Common myeloid progenitor, CD34-positive (primary cell): ENCODE results near the gene C10orf90.

Source experiments
- CTCF ChIA-PET: fragments of 350-600 bp; sonication (Branson Sonifier 250); formaldehyde crosslinking; loops from one replicate; lab custom pipeline; 2021; ENCODE audit warnings: antibody characterized with exemption; lab: Charles Lee
- POLR2A ChIA-PET: fragments of 350-600 bp; sonication (Branson Sonifier 250); formaldehyde crosslinking; loops from one replicate; lab custom pipeline; 2021; ENCODE audit warnings: antibody characterized with exemption; lab: Charles Lee
- DNase-seq, 3 donors: peaks; one replicate each; pipeline versions ENCODE4 v3.0.0 to v3.0.0-alpha.2; 2013
- H3K27ac ChIP-seq, 2 experiments: 1 replicate in 1 of 2; 2 replicates in 1 of 2; pipeline ENCODE4 v1.7.0; 2013; ENCODE audit warnings: inconsistent platforms in 2 of 2, low read length in 2 of 2, mild to moderate bottlenecking in 2 of 2, low read depth in 1 of 2, moderate library complexity in 1 of 2; ENCODE audit not compliant: severe bottlenecking in 2 of 2, insufficient read depth in 1 of 2, poor library complexity in 1 of 2
- H3K27me3 ChIP-seq, 5 experiments: replicated peaks in 2 of 5; 1 replicate in 3 of 5; 2 replicates in 2 of 5; pipeline versions ENCODE4 v1.6.1 to v1.7.0; 2013; ENCODE audit warnings: low read length in 4 of 5, mild to moderate bottlenecking in 2 of 5, moderate library complexity in 2 of 5, inconsistent platforms in 1 of 5; ENCODE audit not compliant: insufficient read depth in 5 of 5, control insufficient read depth in 4 of 5
- H3K36me3 ChIP-seq, 4 experiments: 1 replicate in 2 of 4; 2 replicates in 2 of 4; pipeline versions ENCODE4 v1.6.1 to v1.7.0; 2013; ENCODE audit warnings: low read length in 3 of 4, control low read depth in 1 of 4, mild to moderate bottlenecking in 1 of 4; ENCODE audit not compliant: control insufficient read depth in 4 of 4, insufficient read depth in 4 of 4
- H3K4me1 ChIP-seq, 4 experiments: 1 replicate in 3 of 4; 2 replicates in 1 of 4; pipeline versions ENCODE4 v1.6.1 to v1.7.1; 2013; ENCODE audit warnings: low read length in 3 of 4, mild to moderate bottlenecking in 3 of 4, control low read depth in 1 of 4, inconsistent platforms in 1 of 4, moderate library complexity in 1 of 4; ENCODE audit not compliant: control insufficient read depth in 4 of 4, insufficient read depth in 4 of 4; ENCODE audit errors: control extremely low read depth in 1 of 4
- H3K4me3 ChIP-seq, 7 experiments: 1 replicate in 4 of 7; 2 replicates in 3 of 7; pipeline versions ENCODE4 v1.5.1 to v1.7.0; 2013; ENCODE audit warnings: mild to moderate bottlenecking in 7 of 7, low read length in 6 of 7, moderate library complexity in 6 of 7, inconsistent platforms in 2 of 7, low read depth in 2 of 7, control low read depth in 1 of 7; ENCODE audit not compliant: insufficient read depth in 4 of 7, control insufficient read depth in 1 of 7; ENCODE audit errors: extremely low read depth in 1 of 7
- H3K9me3 ChIP-seq, 5 experiments: 1 replicate in 4 of 5; 2 replicates in 1 of 5; pipeline versions ENCODE4 v1.6.1 to v1.7.1; 2013; ENCODE audit warnings: low read length in 4 of 5, mild to moderate bottlenecking in 2 of 5, inconsistent platforms in 1 of 5, low read depth in 1 of 5, moderate library complexity in 1 of 5; ENCODE audit not compliant: control insufficient read depth in 4 of 5, insufficient read depth in 2 of 5; ENCODE audit errors: control extremely low read depth in 1 of 5
- WGBS: methylation state at CpG from one replicate; pipeline ENCODE4 v1.1.5; 2013; ENCODE audit not compliant: insufficient coverage; 5-methylcytosine and 5-hydroxymethylcytosine counted together

The C10orf90 gene

DNA sequence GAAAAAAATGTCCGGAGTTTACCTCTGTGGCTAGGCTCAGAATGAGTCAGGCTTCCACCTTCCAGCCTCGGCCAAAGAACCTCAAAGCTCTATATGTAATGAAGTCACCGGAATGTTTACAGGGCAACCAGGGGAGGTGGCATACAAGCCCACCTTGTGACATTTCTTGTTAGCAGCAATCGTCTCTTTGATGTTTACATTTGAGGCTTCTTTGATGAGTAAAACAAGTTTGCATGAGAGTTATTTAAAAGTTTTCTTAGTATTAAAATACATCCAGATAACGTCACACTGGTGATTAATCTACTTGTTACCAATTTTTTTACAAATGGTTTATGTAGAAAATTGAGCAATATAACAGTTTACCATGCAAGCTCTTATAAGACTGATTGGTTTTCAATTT lies 149.1 kb downstream of the C10orf90 start:
- ChIA-PET CTCF (interaction anchor here (0.6 kb wide), 1 partner anchor 622 kb away, joined by 3 read pairs; no protein-coding TSS in a partner anchor), POLR2A (no interaction called here)
- Histone ChIP-seq H3K4me1 (no peaks in the 10 kb centered on the region), H3K36me3 (no peaks in the 10 kb centered on the region), H3K27me3 (peaks cover 0 to 3% (median 0%) of the 10 kb centered on the region in 5 experiments), H3K27ac (no peak overlapping the region), H3K9me3 (peaks cover 0 to 2% (median 0%) of the 10 kb centered on the region in 5 experiments), H3K4me3 (no peak overlapping the region)
- WGBS = 85% methylated on average over 3 of the region's 5 CpGs
- no peak for DNase-seq

DNA sequence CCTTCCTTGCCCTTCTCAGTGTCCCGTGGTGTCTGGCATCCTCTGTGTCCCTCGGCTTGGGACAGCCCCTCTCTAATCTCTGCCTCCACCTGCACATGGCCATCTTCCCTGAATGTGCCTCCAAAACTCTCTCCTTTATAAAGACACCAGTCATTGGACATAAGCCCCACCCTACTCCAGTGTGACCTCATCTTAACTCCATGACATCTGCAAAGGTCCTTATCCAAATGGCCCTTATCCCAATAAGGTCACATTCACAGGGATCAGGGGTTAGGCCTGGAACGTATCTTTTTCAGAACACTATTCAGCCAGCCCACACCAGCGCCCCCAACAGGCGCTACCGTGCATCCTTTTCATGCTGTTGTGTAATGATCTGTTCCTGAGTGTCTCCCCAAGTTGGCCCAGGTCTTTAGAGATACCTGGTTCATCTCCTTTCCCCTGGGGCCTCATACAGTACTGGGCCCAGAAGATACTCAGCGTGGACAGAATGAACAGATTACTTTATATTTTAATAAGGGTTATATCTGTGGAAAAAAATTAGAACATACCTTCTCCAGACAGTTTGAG lies 149.7 kb downstream of the C10orf90 start:
- peaks cover 0 to 3% (median 0%) of the 10 kb centered on the region in 5 experiments for H3K27me3 ChIP-seq
- peaks cover 0 to 4% (median 0%) of the 10 kb centered on the region in 5 experiments for H3K9me3 ChIP-seq
- H3K4me1 ChIP-seq = no peaks in the 10 kb centered on the region
- H3K27ac ChIP-seq = no peak overlapping the region
- ChIA-PET POLR2A (no interaction called here), CTCF (no interaction called here)
- DNase-seq = no peak
- H3K36me3 ChIP-seq = no peaks in the 10 kb centered on the region
- no peak overlapping the region for H3K4me3 ChIP-seq
- WGBS = 95% methylated on average over 6 of the region's 7 CpGs

DNA sequence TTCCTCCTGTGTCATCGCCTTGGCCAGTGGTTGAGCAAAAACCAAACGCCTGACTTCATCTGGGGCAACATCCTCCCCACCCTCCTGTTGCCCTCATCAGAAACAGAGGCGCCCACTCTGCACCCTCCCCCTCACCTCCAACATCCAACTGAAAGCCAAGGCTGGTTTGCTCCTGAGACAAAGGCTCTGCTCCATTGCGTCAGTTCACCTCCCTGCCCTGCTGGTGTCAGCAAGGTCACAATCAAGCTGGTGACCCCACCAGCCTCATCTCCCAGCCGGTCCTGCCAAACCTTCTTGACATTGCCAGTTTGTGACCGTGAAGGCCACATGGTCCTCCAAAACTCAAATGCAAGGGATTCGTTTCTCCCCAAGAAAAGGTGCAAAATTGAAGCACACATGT lies 150.5 kb downstream of the C10orf90 start:
- no peak overlapping the region for H3K4me3 ChIP-seq
- H3K27ac ChIP-seq = no peak overlapping the region
- ChIA-PET POLR2A (no interaction called here), CTCF (no interaction called here)
- no peaks in the 10 kb centered on the region for H3K36me3 ChIP-seq
- H3K4me1 ChIP-seq = no peaks in the 10 kb centered on the region
- H3K9me3 ChIP-seq = peaks cover 0 to 4% (median 0%) of the 10 kb centered on the region in 5 experiments
- no peak for DNase-seq
- H3K27me3 ChIP-seq = peaks cover 0 to 2% (median 0%) of the 10 kb centered on the region in 5 experiments
- WGBS = 94% methylated on average over 6 of the region's 7 CpGs

DNA sequence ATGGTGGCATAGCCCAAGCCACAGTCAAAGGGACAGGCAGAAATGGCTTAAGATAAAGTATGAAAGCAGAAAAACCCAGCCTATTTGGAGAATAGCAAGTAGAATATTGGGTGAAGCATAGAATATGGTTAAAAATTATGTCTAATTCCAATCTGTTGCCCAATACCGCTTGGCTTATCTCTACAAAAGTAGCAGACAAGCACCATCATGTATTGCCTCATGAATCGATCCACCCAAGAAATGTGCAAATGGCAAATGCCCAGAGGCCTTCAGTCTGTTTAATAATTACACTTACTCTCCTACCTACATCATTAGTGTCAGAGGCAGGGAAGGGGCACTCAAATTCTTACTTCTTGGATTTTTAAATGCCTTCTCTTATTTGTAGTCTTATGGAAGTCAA lies 151.3 kb downstream of the C10orf90 start:
- POLR2A ChIA-PET = no interaction called here
- Histone ChIP-seq H3K9me3 (peaks cover 0 to 4% (median 0%) of the 10 kb centered on the region in 5 experiments), H3K36me3 (no peaks in the 10 kb centered on the region), H3K27ac (no peak overlapping the region), H3K4me1 (no peaks in the 10 kb centered on the region), H3K27me3 (no peaks in the 10 kb centered on the region), H3K4me3 (no peak overlapping the region)
- no CpG with 5 or more reads among the region's 2 CpGs for WGBS
- no peak for DNase-seq
- CTCF ChIA-PET = no interaction called here

DNA sequence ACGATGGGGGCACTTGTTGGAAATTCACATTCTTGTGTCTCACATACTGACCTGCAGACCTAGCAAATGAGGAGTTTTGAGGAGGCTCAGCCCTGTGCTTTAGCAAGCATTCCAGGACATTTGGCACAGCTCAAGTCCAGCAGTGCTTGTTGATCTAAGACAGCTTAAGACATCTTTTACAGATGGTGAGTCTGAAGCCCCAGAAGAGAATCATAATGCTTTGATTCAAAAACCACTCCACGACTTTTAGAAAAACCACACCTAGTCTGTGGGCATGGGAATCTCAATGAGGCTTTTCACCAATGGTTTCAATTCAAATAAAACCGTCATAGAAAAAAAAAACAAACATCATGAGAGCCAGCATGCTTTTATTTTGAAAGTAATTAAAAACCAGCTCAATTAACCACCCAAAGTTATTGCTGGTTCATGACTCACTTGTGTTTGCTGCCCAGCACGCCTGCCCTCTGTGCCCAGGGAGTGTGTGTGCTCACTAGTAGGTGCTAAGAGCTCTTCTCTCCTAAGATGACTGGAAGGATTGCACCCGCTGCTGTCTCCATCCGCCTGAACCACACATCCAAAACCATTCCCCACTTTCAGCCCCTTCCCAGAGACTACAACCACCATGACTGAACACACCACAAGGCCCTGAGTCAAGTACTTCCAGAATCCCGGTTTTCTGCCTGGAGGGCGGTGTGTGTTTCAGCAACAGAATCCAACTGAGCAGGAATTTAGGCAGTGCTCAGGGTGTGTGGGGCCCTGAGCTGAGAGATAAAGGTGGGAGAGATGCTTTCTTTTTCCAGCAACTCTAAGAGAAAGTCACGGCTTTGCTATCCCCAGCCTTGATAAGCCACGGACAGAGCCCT lies 152.0 kb downstream of the C10orf90 start:
- Histone ChIP-seq H3K4me1 (no peaks in the 10 kb centered on the region), H3K4me3 (no peak overlapping the region), H3K27ac (no peak overlapping the region), H3K27me3 (peaks cover 0 to 3% (median 0%) of the 10 kb centered on the region in 5 experiments), H3K36me3 (no peaks in the 10 kb centered on the region), H3K9me3 (peaks cover 0 to 4% (median 0%) of the 10 kb centered on the region in 5 experiments)
- WGBS = 92% methylated on average over 9 of the region's 10 CpGs
- DNase-seq = no peak
- POLR2A ChIA-PET = no interaction called here
- CTCF ChIA-PET = no interaction called here

DNA sequence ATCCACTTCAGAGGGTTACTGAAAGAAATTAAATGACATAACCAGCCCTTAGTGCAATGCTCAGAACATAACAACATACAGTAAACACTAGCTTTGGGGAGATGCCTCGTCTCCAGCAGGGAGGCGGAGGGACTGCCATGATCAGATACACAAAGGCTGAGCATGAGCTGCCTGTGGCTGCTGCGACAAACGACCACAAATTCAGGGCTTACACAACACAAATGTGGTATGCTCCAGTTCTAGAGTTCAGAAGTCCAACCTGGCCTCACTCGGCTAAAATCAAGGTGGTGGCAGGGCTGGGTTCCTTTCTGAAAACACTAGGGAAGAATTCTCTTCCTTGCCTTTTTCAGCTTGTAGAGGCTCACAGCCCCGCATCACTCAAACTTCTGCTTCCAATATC lies 154.0 kb downstream of the C10orf90 start:
- ChIA-PET CTCF (no interaction called here), POLR2A (no interaction called here)
- peaks cover 0 to 4% (median 3%) of the 10 kb centered on the region in 5 experiments for H3K27me3 ChIP-seq
- WGBS = 91% methylated on average over 5 of the region's 6 CpGs
- H3K4me3 ChIP-seq = no peak overlapping the region
- H3K27ac ChIP-seq = no peak overlapping the region
- DNase-seq = no peak
- no peaks in the 10 kb centered on the region for H3K36me3 ChIP-seq
- H3K4me1 ChIP-seq = no peaks in the 10 kb centered on the region
- peaks cover 0 to 4% (median 0%) of the 10 kb centered on the region in 5 experiments for H3K9me3 ChIP-seq

DNA sequence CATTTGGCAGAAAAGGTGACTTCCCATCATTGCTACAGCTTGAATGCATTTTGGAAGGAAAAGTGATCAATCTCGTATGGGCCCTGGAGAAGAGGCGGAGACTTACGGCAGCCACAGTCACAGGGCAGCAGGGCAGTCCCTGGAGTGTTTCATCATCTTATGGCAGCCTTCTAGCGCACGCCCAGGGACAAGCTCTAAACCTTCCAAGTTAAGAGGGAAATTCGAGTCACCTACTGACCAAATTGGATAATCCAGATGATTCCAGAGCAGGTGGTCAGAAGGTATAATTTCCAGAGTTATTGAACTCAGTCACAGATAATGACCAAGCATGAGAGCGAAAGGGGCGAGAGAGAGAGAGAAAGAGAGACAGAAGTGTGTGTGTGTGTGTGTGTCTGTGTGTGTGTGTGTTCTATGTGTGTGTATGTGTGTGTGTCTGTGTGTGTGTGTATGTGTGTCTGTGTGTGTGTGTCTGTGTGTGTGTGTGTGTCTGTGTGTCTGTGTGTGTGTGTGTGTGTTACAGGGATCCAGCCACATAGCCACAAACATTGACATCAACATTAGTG lies 158.5 kb downstream of the C10orf90 start:
- peaks cover 0 to 4% (median 0%) of the 10 kb centered on the region in 5 experiments for H3K9me3 ChIP-seq
- no peaks in the 10 kb centered on the region for H3K4me1 ChIP-seq
- H3K27me3 ChIP-seq = peaks cover 0 to 8% (median 3%) of the 10 kb centered on the region in 5 experiments
- H3K27ac ChIP-seq = no peak overlapping the region
- 75% methylated on average over 6 of the region's 8 CpGs for WGBS
- no peak for DNase-seq
- POLR2A ChIA-PET = no interaction called here
- CTCF ChIA-PET = interaction anchor here (1.1 to 1.3 kb wide), 2 partner anchors 8 to 24 kb away, joined by 4 read pairs; no protein-coding TSS in a partner anchor
- H3K36me3 ChIP-seq = no peaks in the 10 kb centered on the region
- H3K4me3 ChIP-seq = no peak overlapping the region
